Transverse colon (tissue), 3 donors: ENCODE results near the gene PPP1R9B.

Experiments used
- POLR2A ChIP-seq: fragments of 450-650 bp; IDR thresholded peaks from one replicate; pipeline ENCODE4 v1.6.1; 2016; ENCODE audit warnings: antibody characterized with exemption, mild to moderate bottlenecking, moderate library complexity
- TF ChIP-seq, protein P1 (sequence below), 5 experiments: fragments of 200-600 bp in 3 of 5; fragments of 450-650 bp in 2 of 5; sonication (generic) in 3 of 5; IDR thresholded peaks; 1 replicate in 2 of 5; 2 replicates in 3 of 5; pipeline ENCODE4 v1.5.1; 2016 to 2017; ENCODE audit warnings: antibody characterized with exemption in 5 of 5, inconsistent platforms in 3 of 5, mild to moderate bottlenecking in 2 of 5, moderate library complexity in 1 of 5

DNA sequence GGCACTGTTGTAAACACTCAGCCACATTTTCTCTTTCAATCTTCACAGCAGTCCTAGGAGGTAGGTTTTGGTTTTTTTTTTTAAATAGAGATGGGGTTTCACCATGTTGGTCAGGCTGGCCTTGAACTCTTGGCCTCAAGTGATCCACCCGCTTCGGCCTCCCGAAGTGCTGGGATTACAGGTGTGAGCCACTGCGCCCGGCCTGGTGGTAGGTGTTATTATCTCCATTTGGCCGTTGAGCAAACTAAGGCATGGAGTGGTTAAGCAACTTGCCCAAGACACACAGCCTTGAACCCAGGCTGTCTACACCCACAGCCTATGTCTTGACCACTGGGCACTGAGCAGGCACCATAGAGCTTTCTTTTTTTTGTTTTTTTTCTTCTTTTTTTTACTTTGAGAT is 24.0 kb upstream of the PPP1R9B start:
- TF ChIP-seq, protein P1, sequence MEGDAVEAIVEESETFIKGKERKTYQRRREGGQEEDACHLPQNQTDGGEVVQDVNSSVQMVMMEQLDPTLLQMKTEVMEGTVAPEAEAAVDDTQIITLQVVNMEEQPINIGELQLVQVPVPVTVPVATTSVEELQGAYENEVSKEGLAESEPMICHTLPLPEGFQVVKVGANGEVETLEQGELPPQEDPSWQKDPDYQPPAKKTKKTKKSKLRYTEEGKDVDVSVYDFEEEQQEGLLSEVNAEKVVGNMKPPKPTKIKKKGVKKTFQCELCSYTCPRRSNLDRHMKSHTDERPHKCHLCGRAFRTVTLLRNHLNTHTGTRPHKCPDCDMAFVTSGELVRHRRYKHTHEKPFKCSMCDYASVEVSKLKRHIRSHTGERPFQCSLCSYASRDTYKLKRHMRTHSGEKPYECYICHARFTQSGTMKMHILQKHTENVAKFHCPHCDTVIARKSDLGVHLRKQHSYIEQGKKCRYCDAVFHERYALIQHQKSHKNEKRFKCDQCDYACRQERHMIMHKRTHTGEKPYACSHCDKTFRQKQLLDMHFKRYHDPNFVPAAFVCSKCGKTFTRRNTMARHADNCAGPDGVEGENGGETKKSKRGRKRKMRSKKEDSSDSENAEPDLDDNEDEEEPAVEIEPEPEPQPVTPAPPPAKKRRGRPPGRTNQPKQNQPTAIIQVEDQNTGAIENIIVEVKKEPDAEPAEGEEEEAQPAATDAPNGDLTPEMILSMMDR (IDR thresholded peaks at IDR 0.05): no peak
- TF ChIP-seq POLR2A: no peak
